ENCODE measurements around the gene GABRB1. TPM values are rescaled to one million over a fixed set of nuclear protein-coding genes. Genes with fewer than 3 reads are reported as not detected.

The GABRB1 gene
- total RNA-seq, 1 donor from 2014 or later = 4.0 TPM

GRCh38 chr4:47471064-47471463 is 439.7 kb downstream of the GABRB1 start:
- H3K4me1 ChIP-seq = no peaks in the 10 kb centered on the region
- no peaks in the 10 kb centered on the region for H3K9me3 ChIP-seq (replicated peaks)
- H3K4me3 ChIP-seq = no peak overlapping the region
- intact Hi-C loops (cut with micrococcal nuclease) = no loop called here
- no peak for DNase-seq
- TF ChIP-seq CTCF (IDR thresholded peaks at IDR 0.05; ENCODE audit: borderline replicate concordance) = no peak
- no peak overlapping the region for H3K27ac ChIP-seq (replicated peaks)
- H3K27me3 ChIP-seq (ENCODE audit: low read depth) = no peaks in the 10 kb centered on the region
- no peaks in the 10 kb centered on the region for H3K36me3 ChIP-seq

- intact Hi-C loops (cut with micrococcal nuclease) = no loop called here
- no peak for DNase-seq
- Histone ChIP-seq H3K36me3 (no peaks in the 10 kb centered on the region), H3K27me3 (ENCODE audit: low read depth) (no peaks in the 10 kb centered on the region), H3K9me3 (replicated peaks) (no peaks in the 10 kb centered on the region), H3K27ac (replicated peaks) (no peak overlapping the region), H3K4me1 (no peaks in the 10 kb centered on the region), H3K4me3 (no peak overlapping the region)
- no peak for TF ChIP-seq CTCF (IDR thresholded peaks at IDR 0.05; ENCODE audit: borderline replicate concordance)
Observed at GRCh38 chr4:47471591-47471990, 440.2 kb downstream of the GABRB1 start.

DNA sequence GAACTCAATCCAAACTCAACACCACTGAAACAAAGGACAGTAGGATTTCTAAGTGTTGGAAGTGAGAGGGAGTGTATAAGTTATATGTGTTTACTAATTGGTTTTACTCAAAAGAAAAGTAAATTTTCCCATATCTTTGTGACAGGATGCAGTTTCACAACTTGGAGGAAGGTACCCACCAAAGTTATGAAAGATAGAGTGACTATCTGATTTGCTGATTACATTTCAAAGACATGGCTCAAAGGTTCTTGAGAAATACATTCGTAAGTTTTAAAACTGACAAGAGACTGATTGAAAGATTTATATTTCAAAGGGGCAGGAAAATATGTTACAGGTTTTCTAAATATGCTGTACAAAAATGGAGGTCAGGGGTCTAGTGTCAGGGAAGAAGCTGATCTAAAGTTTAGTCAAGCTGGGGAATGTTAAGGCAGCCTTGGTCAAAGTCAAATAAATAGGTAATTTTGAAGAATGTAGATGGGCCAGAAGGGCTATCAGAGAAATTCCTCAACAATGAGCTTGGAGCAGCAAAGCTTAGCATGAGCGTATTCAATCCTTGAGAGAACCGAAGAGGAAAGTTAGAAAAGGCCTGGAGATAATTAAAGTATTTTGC is 441.9 kb downstream of the GABRB1 start:
- H3K27ac ChIP-seq (replicated peaks) = no peak overlapping the region
- H3K36me3 ChIP-seq = no peaks in the 10 kb centered on the region
- intact Hi-C loops (cut with micrococcal nuclease) = no loop called here
- DNase-seq = no peak
- H3K9me3 ChIP-seq (replicated peaks) = no peaks in the 10 kb centered on the region
- no peak overlapping the region for H3K4me3 ChIP-seq
- no peaks in the 10 kb centered on the region for H3K27me3 ChIP-seq (ENCODE audit: low read depth)
- TF ChIP-seq CTCF (IDR thresholded peaks at IDR 0.05; ENCODE audit: borderline replicate concordance) = no peak
- no peaks in the 10 kb centered on the region for H3K4me1 ChIP-seq

GRCh38 chr4:47474799-47475198 is 443.4 kb downstream of the GABRB1 start:
- intact Hi-C loops (cut with micrococcal nuclease) = no loop called here
- no peak for TF ChIP-seq CTCF (IDR thresholded peaks at IDR 0.05; ENCODE audit: borderline replicate concordance)
- no peaks in the 10 kb centered on the region for H3K27me3 ChIP-seq (ENCODE audit: low read depth)
- H3K36me3 ChIP-seq = no peaks in the 10 kb centered on the region
- H3K4me3 ChIP-seq = no peak overlapping the region
- no peak overlapping the region for H3K27ac ChIP-seq (replicated peaks)
- H3K4me1 ChIP-seq = no peaks in the 10 kb centered on the region
- no peaks in the 10 kb centered on the region for H3K9me3 ChIP-seq (replicated peaks)
- no peak for DNase-seq

DNA sequence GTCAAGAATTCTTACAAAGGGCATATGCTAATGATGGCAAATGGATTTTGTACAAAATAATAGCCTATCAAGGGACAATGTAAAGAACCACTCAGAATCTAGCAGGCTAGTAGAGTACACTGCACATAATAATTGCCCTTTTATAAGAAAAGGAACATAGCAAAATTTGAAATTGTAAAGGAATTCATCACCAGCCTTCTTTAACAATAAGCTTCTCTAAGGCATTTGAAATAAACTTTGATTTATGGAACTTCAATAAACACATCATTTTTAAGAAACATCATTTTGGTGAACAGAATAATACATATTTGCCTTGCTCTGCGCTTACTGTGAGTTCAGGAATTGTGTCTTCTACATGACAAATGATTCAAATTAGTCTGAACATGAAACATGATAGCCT is 444.0 kb downstream of the GABRB1 start:
- no peak for DNase-seq
- H3K4me1 ChIP-seq = no peaks in the 10 kb centered on the region
- no peaks in the 10 kb centered on the region for H3K36me3 ChIP-seq
- H3K9me3 ChIP-seq (replicated peaks) = no peaks in the 10 kb centered on the region
- no peak overlapping the region for H3K4me3 ChIP-seq
- no peak for TF ChIP-seq CTCF (IDR thresholded peaks at IDR 0.05; ENCODE audit: borderline replicate concordance)
- H3K27ac ChIP-seq (replicated peaks) = no peak overlapping the region
- H3K27me3 ChIP-seq (ENCODE audit: low read depth) = no peaks in the 10 kb centered on the region
- intact Hi-C loops (cut with micrococcal nuclease) = no loop called here

Other genes starting within 250 kb of the GABRB1 start
- gene COX7B2, start 122.3 kb upstream of the GABRB1 start, total RNA-seq = not detected
- 33.7 TPM for gene GABRA4, start 38.0 kb upstream of the GABRB1 start, total RNA-seq